Measurements from ENCODE around the gene ZNF407. TPM values are rescaled to one million over a fixed set of nuclear protein-coding genes. Genes with fewer than 3 reads are reported as not detected.

The ZNF407 gene
- total RNA-seq, 1 donor from 2014 or later = 18.3 TPM

- intact Hi-C loops (cut with micrococcal nuclease) = no loop called here
- Mint-ChIP-seq H3K9me3 (no peaks in the 10 kb centered on the region), H3K4me3 (ENCODE audit: low read depth) (no peak overlapping the region), H3K36me3 (ENCODE audit: low read depth) (no peaks in the 10 kb centered on the region), H3K27me3 (ENCODE audit: low read depth) (no peaks in the 10 kb centered on the region), H3K4me1 (ENCODE audit: low read depth) (peaks cover 11% of the 10 kb centered on the region), H3K27ac (no peak overlapping the region)
- DNase-seq (ENCODE audit: low spot score) = no peak
Observed at GRCh38 chr18:74799542-74799941, 201.9 kb downstream of the ZNF407 start.

- H3K9me3 Mint-ChIP-seq = no peaks in the 10 kb centered on the region
- intact Hi-C loops (cut with micrococcal nuclease) = no loop called here
- H3K4me3 Mint-ChIP-seq (ENCODE audit: low read depth) = no peak overlapping the region
- peaks cover 11% of the 10 kb centered on the region for H3K4me1 Mint-ChIP-seq (ENCODE audit: low read depth)
- no peak for DNase-seq (ENCODE audit: low spot score)
- no peak overlapping the region for H3K27ac Mint-ChIP-seq
- no peaks in the 10 kb centered on the region for H3K36me3 Mint-ChIP-seq (ENCODE audit: low read depth)
- no peaks in the 10 kb centered on the region for H3K27me3 Mint-ChIP-seq (ENCODE audit: low read depth)
Observed at GRCh38 chr18:74800098-74800497, 202.4 kb downstream of the ZNF407 start.

GRCh38 chr18:74803117-74803516 is 205.4 kb downstream of the ZNF407 start:
- intact Hi-C loops (cut with micrococcal nuclease) = no loop called here
- DNase-seq (ENCODE audit: low spot score) = no peak
- Mint-ChIP-seq H3K36me3 (ENCODE audit: low read depth) (no peaks in the 10 kb centered on the region), H3K4me3 (ENCODE audit: low read depth) (no peak overlapping the region), H3K4me1 (ENCODE audit: low read depth) (peaks cover 10% of the 10 kb centered on the region), H3K27me3 (ENCODE audit: low read depth) (no peaks in the 10 kb centered on the region), H3K27ac (no peak overlapping the region), H3K9me3 (no peaks in the 10 kb centered on the region)

- H3K9me3 Mint-ChIP-seq = no peaks in the 10 kb centered on the region
- no peaks in the 10 kb centered on the region for H3K27me3 Mint-ChIP-seq (ENCODE audit: low read depth)
- H3K36me3 Mint-ChIP-seq (ENCODE audit: low read depth) = no peaks in the 10 kb centered on the region
- no peak for DNase-seq (ENCODE audit: low spot score)
- H3K4me1 Mint-ChIP-seq (ENCODE audit: low read depth) = peaks cover 5% of the 10 kb centered on the region
- intact Hi-C loops (cut with micrococcal nuclease) = no loop called here
- H3K27ac Mint-ChIP-seq = no peak overlapping the region
- no peak overlapping the region for H3K4me3 Mint-ChIP-seq (ENCODE audit: low read depth)
Observed at GRCh38 chr18:74803769-74804168, 206.1 kb downstream of the ZNF407 start.

DNA sequence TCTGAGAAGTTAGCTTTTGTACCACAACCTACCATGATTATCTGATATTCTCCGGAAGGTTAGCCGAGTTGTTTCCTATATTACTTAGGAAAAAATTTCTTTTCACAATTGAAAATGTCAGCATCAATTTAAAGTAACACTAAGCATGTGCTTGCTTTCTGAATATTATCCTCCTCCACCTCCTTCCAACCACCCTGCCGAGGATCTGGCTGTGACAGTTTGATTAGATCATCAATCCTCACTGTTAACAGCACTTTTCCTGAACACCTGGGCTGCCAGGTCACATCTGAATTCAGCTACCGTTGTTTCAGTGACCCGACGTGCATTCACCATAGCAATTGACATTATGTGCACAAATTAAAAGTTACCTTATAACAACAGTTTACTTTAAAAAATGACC is 207.0 kb downstream of the ZNF407 start:
- H3K4me1 Mint-ChIP-seq (ENCODE audit: low read depth) = peaks cover 5% of the 10 kb centered on the region
- H3K9me3 Mint-ChIP-seq = no peaks in the 10 kb centered on the region
- no peak for DNase-seq (ENCODE audit: low spot score)
- no peaks in the 10 kb centered on the region for H3K36me3 Mint-ChIP-seq (ENCODE audit: low read depth)
- H3K27me3 Mint-ChIP-seq (ENCODE audit: low read depth) = no peaks in the 10 kb centered on the region
- H3K4me3 Mint-ChIP-seq (ENCODE audit: low read depth) = no peak overlapping the region
- intact Hi-C loops (cut with micrococcal nuclease) = no loop called here
- no peak overlapping the region for H3K27ac Mint-ChIP-seq

GRCh38 chr18:74806073-74806472 is 208.4 kb downstream of the ZNF407 start:
- intact Hi-C loops (cut with micrococcal nuclease) = no loop called here
- Mint-ChIP-seq H3K27me3 (ENCODE audit: low read depth) (no peaks in the 10 kb centered on the region), H3K4me3 (ENCODE audit: low read depth) (no peak overlapping the region)

DNA sequence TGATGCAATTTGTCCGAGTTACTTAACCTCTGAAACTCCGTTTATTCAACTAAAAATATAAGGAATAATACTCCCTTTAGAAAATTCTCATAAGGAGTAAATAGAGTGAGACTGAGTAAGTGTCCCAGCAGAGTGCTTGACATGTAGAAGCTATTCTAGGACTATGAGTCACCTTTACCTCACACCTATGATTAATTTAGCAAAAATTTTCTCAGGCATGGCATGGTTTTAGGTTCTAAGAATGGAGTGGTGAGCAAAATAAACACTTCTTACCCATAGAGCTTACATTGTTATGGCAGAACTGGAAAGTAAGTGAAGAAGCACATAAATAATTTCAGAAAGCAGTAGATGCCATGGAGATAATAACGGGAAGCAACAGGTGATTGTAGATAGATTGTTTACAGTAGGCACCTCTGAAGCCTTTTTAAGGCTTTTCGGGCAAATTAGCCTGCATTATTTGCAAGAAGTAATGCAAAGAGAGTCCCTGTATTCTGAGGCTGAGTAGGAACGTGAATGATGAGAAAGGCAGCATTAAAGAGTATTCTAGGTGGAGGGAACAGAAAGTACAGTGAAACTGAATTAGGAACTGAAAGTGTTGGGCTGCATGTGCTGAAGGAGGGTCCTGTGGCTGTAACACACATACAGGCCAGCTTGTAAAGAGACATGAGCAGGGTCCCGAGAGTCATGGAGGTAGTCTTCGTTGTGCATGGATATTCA is 209.2 kb downstream of the ZNF407 start:
- intact Hi-C loops (cut with micrococcal nuclease) = no loop called here
- Mint-ChIP-seq H3K36me3 (ENCODE audit: low read depth) (no peaks in the 10 kb centered on the region), H3K27me3 (ENCODE audit: low read depth) (no peaks in the 10 kb centered on the region), H3K4me3 (ENCODE audit: low read depth) (no peak overlapping the region), H3K4me1 (ENCODE audit: low read depth) (peaks cover 5% of the 10 kb centered on the region), H3K9me3 (no peaks in the 10 kb centered on the region), H3K27ac (no peak overlapping the region)
- DNase-seq (ENCODE audit: low spot score) = no peak

More at GRCh38 chr18:74806073-74806472, 208.4 kb downstream of the ZNF407 start:
- no peak overlapping the region for H3K27ac Mint-ChIP-seq
- H3K9me3 Mint-ChIP-seq = no peaks in the 10 kb centered on the region
- no peak for DNase-seq (ENCODE audit: low spot score)
- H3K36me3 Mint-ChIP-seq (ENCODE audit: low read depth) = no peaks in the 10 kb centered on the region
- peaks cover 5% of the 10 kb centered on the region for H3K4me1 Mint-ChIP-seq (ENCODE audit: low read depth)

DNA sequence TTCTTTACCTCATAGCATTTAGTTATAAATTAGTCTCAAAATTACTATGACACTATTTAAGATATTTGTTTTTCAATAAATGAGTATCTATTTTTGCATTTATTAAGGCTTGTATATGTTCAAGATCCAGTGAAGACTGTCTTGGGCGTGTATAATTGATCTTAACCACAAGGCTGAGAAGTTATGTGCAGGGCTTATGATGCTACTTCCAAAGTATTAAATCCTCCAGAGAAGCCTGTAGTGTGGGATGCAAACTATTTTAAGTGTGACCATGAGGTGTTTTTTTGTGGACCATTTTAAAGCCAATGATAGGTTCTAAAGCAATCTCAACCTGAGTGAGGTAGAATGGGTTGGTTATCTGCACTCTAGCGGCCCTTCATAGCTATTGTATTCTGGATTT is 219.9 kb downstream of the ZNF407 start:
- peaks cover 4% of the 10 kb centered on the region for H3K36me3 Mint-ChIP-seq (ENCODE audit: low read depth)
- intact Hi-C loops (cut with micrococcal nuclease) = no loop called here
- H3K27ac Mint-ChIP-seq = no peak overlapping the region

DNA sequence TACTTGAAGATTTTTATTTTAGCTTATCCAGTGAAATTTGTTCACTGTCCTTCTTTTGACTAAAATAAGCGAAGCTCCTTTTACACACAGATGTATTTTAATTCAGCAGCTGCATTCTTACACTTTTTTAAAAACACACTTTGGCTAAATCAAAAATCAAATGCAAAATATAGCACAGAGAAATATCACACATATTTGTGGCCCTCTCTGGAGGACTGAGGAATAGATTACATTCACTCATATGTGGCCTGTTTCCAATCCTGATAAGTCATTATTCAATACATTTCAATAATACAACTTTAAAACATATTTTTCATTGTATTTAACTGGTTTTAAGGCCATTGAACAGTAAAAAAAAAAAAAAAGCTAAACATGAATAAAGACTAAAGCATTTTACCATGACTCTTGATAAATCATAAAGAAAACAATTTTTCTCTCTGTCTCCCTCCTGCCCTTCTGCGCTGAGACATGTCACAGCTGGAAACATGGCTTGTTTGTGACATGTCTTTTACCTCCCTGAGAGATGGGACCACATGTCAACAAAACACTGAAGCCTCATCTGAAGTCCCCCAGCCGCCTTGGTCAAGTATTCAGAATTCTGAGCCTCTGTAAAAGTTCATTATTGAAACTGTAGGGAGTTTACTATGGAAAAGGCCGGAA is 221.0 kb downstream of the ZNF407 start:
- peaks cover 4% of the 10 kb centered on the region for H3K9me3 Mint-ChIP-seq
- intact Hi-C loops (cut with micrococcal nuclease) = no loop called here
- DNase-seq (ENCODE audit: low spot score) = no peak
- no peak overlapping the region for H3K4me3 Mint-ChIP-seq (ENCODE audit: low read depth)
- H3K27me3 Mint-ChIP-seq (ENCODE audit: low read depth) = no peaks in the 10 kb centered on the region
- no peak overlapping the region for H3K27ac Mint-ChIP-seq
- H3K36me3 Mint-ChIP-seq (ENCODE audit: low read depth) = peaks cover 7% of the 10 kb centered on the region
- no peaks in the 10 kb centered on the region for H3K4me1 Mint-ChIP-seq (ENCODE audit: low read depth)

More for the DNA sequence above, 219.9 kb downstream of the ZNF407 start:
- Mint-ChIP-seq H3K9me3 (peaks cover 4% of the 10 kb centered on the region), H3K4me1 (ENCODE audit: low read depth) (no peaks in the 10 kb centered on the region), H3K4me3 (ENCODE audit: low read depth) (no peak overlapping the region), H3K27me3 (ENCODE audit: low read depth) (no peaks in the 10 kb centered on the region)
- DNase-seq (ENCODE audit: low spot score) = no peak

GRCh38 chr18:74819433-74820059 is 221.9 kb downstream of the ZNF407 start:
- no peaks in the 10 kb centered on the region for H3K4me1 Mint-ChIP-seq (ENCODE audit: low read depth)
- intact Hi-C loops (cut with micrococcal nuclease) = no loop called here
- no peak overlapping the region for H3K4me3 Mint-ChIP-seq (ENCODE audit: low read depth)
- no peaks in the 10 kb centered on the region for H3K27me3 Mint-ChIP-seq (ENCODE audit: low read depth)
- no peak for DNase-seq (ENCODE audit: low spot score)
- peaks cover 7% of the 10 kb centered on the region for H3K36me3 Mint-ChIP-seq (ENCODE audit: low read depth)
- no peak overlapping the region for H3K27ac Mint-ChIP-seq
- peaks cover 4% of the 10 kb centered on the region for H3K9me3 Mint-ChIP-seq

- intact Hi-C loops (cut with micrococcal nuclease) = no loop called here
- no peak overlapping the region for H3K27ac Mint-ChIP-seq
- H3K4me3 Mint-ChIP-seq (ENCODE audit: low read depth) = no peak overlapping the region
- DNase-seq (ENCODE audit: low spot score) = no peak
- H3K9me3 Mint-ChIP-seq = peaks cover 4% of the 10 kb centered on the region
- peaks cover 7% of the 10 kb centered on the region for H3K36me3 Mint-ChIP-seq (ENCODE audit: low read depth)
- H3K27me3 Mint-ChIP-seq (ENCODE audit: low read depth) = no peaks in the 10 kb centered on the region
- H3K4me1 Mint-ChIP-seq (ENCODE audit: low read depth) = no peaks in the 10 kb centered on the region
Observed at GRCh38 chr18:74820160-74820780, 222.6 kb downstream of the ZNF407 start.

- Mint-ChIP-seq H3K9me3 (peaks cover 4% of the 10 kb centered on the region), H3K36me3 (ENCODE audit: low read depth) (peaks cover 7% of the 10 kb centered on the region), H3K27ac (no peak overlapping the region), H3K4me1 (ENCODE audit: low read depth) (no peaks in the 10 kb centered on the region), H3K27me3 (ENCODE audit: low read depth) (no peaks in the 10 kb centered on the region), H3K4me3 (ENCODE audit: low read depth) (no peak overlapping the region)
- intact Hi-C loops (cut with micrococcal nuclease) = no loop called here
- no peak for DNase-seq (ENCODE audit: low spot score)
Observed at GRCh38 chr18:74825460-74825859, 227.8 kb downstream of the ZNF407 start.

GRCh38 chr18:74826572-74826971 is 228.9 kb downstream of the ZNF407 start:
- Mint-ChIP-seq H3K9me3 (no peaks in the 10 kb centered on the region), H3K27ac (no peak overlapping the region), H3K4me1 (ENCODE audit: low read depth) (peaks cover 3% of the 10 kb centered on the region), H3K36me3 (ENCODE audit: low read depth) (peaks cover 3% of the 10 kb centered on the region), H3K4me3 (ENCODE audit: low read depth) (no peak overlapping the region), H3K27me3 (ENCODE audit: low read depth) (no peaks in the 10 kb centered on the region)
- intact Hi-C loops (cut with micrococcal nuclease) = no loop called here
- DNase-seq (ENCODE audit: low spot score) = no peak

All from activated T-helper 2 cell treated with anti-CD3 and anti-CD28 coated beads, Interferon-gamma antibody, Interleukin-2, Interleukin-4, amounts not matched to agents 10 μg/mL and 5 μg/mL and 100 μg/mL, durations not matched to agents 14 hours and 24 hours and 36 hours (primary cell).